HS-27A (cell line): ENCODE results near the gene ENO3.
A peak's percentile ranks its signal among the peaks of the same experiment; 100 is the strongest.
"Not testable (repeated sequence)": the region's sequence is repeated elsewhere in the genome, so short reads cannot be mapped to it uniquely, and the experiment has no call there.

Experiments
- DNase-seq: peaks from one replicate; pipeline ENCODE4 v3.0.0-alpha.2; 2012; ENCODE audit warnings: low read depth, missing footprints

Gene ENO3

GRCh38 chr17:4950746-4951204 lies at the start of gene ENO3:
TSS of gene ENO3 (plus strand) at chr17:4951119. CDS start at chr17:4951830, 711 bp downstream.
- no peak for DNase-seq

GRCh38 chr17:4901648-4902344 lies 49.1 kb upstream of the ENO3 start:
- DNase-seq, result no peak

DNA sequence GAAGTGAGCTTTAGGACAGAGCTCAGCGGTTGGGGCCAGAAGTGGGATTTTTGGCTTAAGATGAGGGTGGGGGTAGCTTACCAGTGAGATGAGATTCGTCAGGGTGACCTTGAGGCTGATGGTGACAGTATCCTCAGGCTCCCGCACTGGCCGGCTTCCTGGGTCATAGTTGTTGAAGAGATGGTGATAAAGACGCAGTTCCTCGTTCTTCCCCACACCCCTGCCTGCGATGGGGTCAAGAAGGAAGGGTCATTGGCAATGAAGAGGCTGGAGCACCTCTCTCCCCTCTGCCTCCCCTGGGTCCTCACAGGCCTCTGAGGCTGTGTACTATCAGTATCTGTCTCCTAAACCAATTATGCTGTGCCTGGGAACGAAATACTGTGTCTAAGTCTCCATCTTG lies 48.4 kb upstream of the ENO3 start:
- no peak for DNase-seq

DNA sequence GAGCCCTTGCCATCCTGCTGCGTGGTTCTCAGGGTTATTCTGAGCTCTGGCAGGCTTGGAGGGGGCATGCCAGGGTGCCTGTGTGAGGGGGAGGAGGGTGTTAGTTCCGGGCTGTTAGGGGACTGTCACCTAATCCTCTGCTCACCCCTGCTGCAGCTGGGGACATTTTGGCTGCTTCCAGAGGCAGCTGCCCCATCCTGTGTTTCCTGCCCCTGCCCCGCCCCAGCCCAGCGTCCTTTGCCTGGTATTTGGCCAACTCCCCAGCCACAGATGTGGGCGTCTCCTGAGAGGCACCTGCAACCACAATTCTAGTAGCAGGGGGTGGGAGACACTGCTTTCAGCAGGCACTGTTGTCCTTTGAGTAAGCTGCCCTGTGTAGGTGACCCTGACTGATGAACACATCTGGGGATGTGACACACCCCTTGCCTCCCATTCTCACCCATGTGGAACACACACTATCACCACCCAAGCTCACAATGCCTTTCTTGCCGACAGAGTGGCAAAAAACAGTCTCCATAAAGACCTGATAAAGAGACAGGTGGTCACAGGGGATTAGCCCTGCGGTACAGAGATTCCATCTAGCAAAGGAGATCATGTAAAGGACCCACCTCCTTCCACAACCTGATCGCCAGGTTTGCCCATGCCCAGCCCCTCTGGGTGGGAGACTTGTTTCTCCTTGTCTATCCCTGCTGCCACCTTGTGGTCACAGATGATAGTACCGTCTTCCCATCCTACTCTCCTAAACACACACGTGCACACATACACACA lies 47.7 kb upstream of the ENO3 start, which contains the start of gene CHRNE:
TSS of gene CHRNE (minus strand) at position 48 of the 768 bp plus-strand sequence. CDS start at position 13, 35 bp downstream.
- peak; percentile 7 for DNase-seq

GRCh38 chr17:4906642-4907041 lies 44.3 kb upstream of the ENO3 start:
- not testable (repeated sequence) for DNase-seq

DNA sequence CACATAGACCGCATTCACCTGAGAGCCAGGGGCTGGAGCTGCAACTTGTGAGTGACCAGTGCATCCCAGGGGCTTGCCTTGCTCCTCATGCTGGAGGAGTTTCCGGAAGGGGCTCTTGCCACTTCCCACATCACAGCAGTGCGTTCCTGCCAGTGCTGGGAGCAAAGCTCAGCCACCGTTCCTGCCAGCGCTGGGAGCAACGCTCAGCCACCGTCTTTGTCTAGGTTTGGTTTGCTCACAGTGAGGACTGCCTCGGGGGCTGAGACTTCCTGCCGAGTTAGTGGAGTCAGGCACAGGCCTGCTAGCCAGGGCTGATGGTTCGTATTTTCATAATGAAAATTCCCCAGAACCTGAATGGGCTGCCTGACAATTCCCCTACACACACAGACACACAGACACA lies 42.6 kb upstream of the ENO3 start:
- DNase-seq, result no peak

DNA sequence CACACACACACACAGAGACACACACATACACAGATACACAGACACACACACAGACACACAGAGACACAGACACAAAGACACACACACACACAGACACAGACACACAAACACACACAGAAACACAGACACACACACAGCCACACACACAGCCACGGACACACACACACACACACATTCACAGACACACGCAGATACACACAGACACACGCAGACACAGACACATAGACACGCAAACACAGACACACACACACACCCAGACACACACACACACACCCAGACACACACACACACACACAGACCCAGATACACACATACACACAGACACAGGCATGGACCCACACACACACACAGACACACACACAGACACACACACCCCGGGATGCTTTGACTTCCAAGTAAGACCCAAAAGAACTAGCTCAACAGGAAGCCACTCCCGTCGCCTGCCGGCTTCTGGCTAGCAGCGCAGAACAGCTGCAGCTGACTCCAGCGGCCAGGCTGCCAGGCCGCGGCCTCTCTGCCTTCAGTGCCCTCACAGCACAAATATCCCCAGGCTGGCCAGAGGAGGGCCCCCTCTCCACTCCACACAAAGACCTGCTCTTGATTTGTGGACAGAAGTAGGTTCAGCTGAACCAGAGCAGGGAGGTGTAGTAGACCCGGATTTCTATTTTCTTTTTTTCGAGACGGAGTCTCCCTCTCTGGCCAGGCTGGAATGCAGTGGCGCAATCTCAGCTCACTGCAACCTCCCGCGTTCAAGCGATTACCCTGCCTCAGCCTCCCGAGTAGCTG lies 42.0 kb upstream of the ENO3 start:
- DNase-seq, result peak; percentile 45

DNA sequence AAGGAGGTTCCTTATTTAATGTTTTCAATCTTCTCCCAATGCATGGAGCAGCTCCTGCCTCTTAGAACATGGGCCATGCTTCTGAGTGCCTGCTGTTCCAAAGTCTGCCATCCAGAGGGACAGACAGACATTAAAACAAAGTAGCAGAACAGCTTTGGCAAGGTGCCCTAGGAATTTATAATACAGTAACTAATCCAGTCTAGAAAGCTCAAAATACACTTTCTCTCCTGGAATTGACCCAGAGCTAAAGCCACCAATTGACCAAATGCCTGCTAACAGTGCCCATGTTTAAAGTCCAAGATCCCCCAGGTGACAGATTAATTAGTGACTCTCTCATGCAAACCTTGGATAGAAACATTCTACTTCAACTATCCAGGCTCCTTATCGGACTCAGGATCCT lies 36.9 kb upstream of the ENO3 start:
- DNase-seq, result no peak

DNA sequence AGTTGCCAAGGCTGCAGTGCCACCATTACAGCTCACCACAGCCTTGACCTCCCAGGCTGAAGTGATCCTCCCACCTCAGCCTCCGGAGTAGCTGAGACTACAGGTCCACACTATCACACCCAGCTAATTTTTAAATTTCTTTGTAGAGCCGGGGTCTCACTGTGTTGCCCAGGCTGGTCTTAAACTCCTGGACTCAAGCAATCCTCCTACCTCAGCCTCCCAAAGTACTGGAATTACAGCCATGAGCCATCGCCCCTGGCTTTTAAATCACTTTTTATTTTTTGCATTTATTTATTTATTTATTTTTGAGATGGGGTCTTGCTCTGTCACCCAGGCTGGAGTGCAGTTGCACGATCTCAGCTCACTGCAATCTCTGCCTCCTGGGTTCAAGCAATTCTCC lies 36.4 kb upstream of the ENO3 start:
- not testable (repeated sequence) for DNase-seq

- no peak for DNase-seq
Observed at GRCh38 chr17:4919511-4920047, 31.3 kb upstream of the ENO3 start.

- DNase-seq, result no peak
Observed at GRCh38 chr17:4920351-4921048, 30.4 kb upstream of the ENO3 start.

- no peak for DNase-seq
Observed at GRCh38 chr17:4921320-4921719, 29.6 kb upstream of the ENO3 start.

DNA sequence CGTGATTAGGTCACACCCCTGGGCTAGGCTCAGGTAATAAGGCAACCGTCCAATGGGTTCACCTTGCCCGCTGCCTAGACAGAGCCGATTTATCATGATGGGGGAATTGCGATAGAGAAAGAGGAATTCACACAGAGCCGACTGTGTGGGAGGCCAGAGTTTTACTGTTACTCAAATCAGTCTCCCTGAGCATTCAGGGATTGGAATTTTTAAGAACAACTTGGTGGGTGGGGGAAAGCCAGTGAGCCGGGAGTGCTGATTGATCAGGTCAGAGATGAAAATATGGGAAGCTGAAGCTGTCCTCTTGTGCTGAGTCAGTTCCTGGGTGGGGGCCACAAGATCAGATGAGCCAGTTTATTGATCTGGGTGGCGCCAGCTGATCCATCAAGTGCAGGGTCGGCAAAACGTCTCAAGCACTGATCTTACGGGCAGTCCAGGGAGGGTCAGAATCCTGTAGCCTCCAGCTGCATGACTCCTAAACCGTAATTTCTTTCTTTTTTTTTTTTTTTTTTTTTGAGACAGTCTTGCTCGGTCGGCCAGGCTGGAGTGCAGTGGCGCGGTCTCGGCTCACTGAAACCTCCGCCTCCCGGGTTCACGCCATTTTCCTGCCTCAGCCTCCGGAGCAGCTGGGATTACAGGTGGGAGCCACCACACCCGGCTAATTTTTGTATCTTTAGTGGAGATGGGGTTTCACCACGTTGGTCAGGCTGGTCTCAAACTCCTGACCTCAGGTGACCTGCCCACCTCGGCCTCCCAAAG lies 24.2 kb upstream of the ENO3 start:
- DNase-seq, result not testable (repeated sequence)

- no peak for DNase-seq
Observed at GRCh38 chr17:4928881-4929280, 22.0 kb upstream of the ENO3 start.

- no peak for DNase-seq
Observed at GRCh38 chr17:4931963-4932362, 19.0 kb upstream of the ENO3 start, which contains the start of gene GP1BA. TSS of gene GP1BA (plus strand) at chr17:4932277. CDS start at chr17:4932605, 328 bp downstream.

- DNase-seq, result no peak
Observed at GRCh38 chr17:4932756-4933155, 18.2 kb upstream of the ENO3 start.

DNA sequence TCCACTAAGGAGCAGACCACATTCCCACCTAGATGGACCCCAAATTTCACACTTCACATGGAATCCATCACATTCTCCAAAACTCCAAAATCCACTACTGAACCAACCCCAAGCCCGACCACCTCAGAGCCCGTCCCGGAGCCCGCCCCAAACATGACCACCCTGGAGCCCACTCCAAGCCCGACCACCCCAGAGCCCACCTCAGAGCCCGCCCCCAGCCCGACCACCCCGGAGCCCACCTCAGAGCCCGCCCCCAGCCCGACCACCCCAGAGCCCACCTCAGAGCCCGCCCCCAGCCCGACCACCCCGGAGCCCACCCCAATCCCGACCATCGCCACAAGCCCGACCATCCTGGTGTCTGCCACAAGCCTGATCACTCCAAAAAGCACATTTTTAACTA lies 17.3 kb upstream of the ENO3 start:
- DNase-seq, result no peak

DNA sequence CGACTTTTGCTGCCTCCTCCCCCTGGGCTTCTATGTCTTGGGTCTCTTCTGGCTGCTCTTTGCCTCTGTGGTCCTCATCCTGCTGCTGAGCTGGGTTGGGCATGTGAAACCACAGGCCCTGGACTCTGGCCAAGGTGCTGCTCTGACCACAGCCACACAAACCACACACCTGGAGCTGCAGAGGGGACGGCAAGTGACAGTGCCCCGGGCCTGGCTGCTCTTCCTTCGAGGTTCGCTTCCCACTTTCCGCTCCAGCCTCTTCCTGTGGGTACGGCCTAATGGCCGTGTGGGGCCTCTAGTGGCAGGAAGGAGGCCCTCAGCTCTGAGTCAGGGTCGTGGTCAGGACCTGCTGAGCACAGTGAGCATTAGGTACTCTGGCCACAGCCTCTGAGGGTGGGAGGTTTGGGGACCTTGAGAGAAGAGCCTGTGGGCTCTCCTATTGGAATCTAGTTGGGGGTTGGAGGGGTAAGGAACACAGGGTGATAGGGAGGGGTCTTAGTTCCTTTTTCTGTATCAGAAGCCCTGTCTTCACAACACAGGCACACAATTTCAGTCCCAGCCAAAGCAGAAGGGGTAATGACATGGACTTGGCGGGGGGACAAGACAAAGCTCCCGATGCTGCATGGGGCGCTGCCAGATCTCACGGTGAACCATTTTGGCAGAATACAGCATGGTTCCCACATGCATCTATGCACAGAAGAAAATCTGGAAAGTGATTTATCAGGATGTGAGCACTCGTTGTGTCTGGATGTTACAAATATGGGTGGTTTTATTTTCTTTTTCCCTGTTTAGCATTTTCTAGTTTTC lies 16.5 kb upstream of the ENO3 start:
- DNase-seq, result no peak

DNA sequence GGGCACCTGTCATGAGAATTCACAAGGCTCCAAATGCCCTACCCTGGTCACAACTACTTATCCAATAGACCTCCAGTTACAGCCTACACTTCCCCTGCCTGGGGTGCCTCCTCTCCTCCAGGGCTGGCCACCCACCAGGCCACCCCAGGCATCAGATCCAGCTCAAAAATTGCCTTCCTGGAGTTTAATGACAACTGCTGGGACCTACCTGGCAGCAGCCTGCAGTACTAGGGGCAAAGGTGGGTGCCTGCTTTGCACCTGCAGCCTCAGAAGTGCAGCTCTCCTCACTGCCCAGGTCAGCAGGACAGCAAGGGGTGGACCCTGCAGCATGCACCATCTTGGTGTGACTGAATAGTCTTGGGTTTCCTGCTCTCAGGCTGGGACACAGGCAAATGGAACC lies 15.3 kb upstream of the ENO3 start:
- DNase-seq, result no peak

GRCh38 chr17:4936436-4936835 lies 14.5 kb upstream of the ENO3 start:
- DNase-seq, result no peak
